GM21619 (cell line): Measurements from ENCODE around the gene KRTAP10-9.
"Not testable (repeated sequence)": the region's sequence is repeated elsewhere in the genome, so short reads cannot be mapped to it uniquely, and the experiment has no call there.

Source experiments
- ATAC-seq: cut with Tn5 transposase; IDR thresholded peaks from one replicate; pipeline ENCODE4 v1.9.1; 2021; ENCODE audit not compliant: unreplicated experiment

The KRTAP10-9 gene

GRCh38 chr21:44626673-44627143 is at the start of gene KRTAP10-9:
Gene KRTAP10-9 (plus strand): TSS chr21:44627093. CDS start chr21:44627172, 79 bp downstream.
- no peak for ATAC-seq

DNA sequence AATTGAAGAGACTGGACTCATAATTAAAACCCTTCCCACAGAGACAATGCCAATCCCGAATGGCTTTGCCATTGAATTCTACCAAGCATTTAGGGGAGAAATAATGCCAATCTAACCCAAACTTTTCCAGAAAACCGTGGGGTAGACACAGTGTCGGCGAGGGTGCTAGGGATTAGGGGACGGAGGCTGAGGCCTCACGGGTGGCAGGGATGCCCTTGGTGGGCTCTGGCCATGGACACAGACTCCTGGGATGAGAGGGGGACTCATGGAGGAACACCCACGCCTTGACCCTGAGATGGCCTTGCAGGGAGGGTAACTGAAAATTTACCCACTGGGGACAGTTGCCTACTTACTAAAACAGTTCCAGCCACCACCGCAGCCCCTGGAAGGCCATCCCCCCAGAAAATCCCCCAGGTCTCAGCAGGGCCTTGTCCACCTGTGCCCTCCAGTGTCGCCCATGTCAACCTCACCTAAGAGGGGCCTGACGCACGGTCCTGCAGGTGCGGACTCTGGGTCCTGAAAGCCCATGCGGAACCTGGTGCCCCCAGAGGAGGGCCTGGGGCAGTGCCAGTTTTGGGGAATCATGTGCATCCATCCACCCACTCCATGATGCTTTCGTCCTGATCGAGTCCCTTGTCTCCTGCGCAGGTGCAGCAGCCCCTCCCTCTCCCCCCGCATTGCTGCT is 48.4 kb upstream of the KRTAP10-9 start:
- no peak for ATAC-seq

- ATAC-seq = no peak
These were observed 47.6 kb upstream of the KRTAP10-9 start for GRCh38 chr21:44579056-44579832.

DNA sequence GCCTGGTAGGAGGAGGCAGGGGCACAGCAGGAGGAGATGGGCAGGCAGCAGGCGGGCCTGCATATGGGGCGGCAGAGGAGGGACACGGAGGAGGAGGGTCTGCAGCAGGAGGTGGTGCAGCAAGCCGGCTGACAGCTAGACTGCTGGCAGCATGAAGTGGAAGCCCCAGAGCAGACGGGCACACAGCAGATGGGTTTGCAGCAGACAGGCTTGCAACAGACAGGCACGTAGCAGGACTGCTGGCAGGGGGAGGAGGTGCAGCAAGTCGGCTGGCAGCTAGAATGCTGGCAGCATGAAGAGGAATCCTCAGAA is 47.1 kb upstream of the KRTAP10-9 start:
- ATAC-seq = no peak

GRCh38 chr21:44580231-44580821 is 46.6 kb upstream of the KRTAP10-9 start, which contains the start of gene KRTAP10-5:
Gene KRTAP10-5 (minus strand): TSS chr21:44580604. CDS start chr21:44580578, 26 bp downstream.
- not testable (repeated sequence) for ATAC-seq

GRCh38 chr21:44581158-44581557 is 45.7 kb upstream of the KRTAP10-9 start:
- no peak for ATAC-seq

- no peak for ATAC-seq
These were observed 44.8 kb upstream of the KRTAP10-9 start for GRCh38 chr21:44582055-44582454.

DNA sequence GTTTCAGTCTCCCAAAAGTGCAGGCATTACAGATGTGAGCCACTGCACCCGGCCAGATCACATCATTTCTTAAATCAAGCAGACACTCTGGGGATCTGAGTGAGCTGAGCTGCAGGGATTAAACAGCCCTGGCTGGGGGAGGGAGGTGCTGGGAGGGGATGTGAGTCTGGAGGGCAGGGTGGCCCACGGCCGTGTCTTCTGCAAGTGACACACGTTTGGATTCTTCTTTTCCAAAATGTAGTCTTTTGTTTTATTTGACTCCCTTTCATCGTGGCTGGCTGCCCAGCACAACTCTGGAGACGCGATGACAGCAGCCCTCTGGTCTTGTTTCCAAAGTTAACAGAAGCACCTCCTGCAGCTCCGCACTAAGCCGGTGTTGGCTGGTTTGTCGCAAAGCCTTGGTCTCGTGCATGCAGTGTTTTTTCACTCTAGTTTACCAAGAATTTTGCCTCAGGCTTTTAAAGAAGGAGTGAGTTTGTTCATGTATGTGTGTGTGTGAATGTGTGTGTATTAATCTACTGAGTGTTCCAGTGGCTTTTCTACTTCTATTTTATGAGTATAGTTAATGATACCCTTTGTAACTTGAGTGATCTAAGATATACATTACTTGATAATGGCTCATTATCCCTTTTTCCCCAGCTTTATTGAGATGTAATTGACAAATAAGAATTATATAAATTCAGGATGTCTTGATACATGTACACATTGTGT is 43.6 kb upstream of the KRTAP10-9 start:
- ATAC-seq = no peak

GRCh38 chr21:44583800-44584147 is 43.1 kb upstream of the KRTAP10-9 start:
- ATAC-seq = no peak

DNA sequence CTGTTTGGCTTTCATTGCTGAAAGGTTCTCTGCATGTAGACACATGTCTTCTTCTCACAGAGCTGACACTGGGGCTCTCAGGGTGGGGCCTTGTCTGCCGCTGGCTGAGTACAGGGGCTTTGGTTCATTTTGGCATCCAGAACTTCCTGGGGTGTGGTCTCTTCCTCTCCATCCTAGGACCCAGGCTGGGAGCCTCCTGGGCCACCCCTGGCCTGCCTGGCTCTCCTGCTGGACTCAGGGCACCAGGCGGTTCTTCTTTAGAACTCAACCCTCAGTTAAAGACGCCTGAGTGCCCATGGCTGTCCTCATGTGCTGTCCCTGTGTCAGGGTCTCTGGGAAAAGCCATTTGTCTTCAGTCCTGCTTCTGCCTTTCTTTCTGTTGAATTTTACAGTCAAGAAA is 41.0 kb upstream of the KRTAP10-9 start:
- no peak for ATAC-seq

GRCh38 chr21:44589094-44589493 is 37.8 kb upstream of the KRTAP10-9 start:
- no peak for ATAC-seq

- no peak for ATAC-seq
These were observed 37.1 kb upstream of the KRTAP10-9 start for GRCh38 chr21:44589586-44590305.

- ATAC-seq = no peak
These were observed 36.6 kb upstream of the KRTAP10-9 start for GRCh38 chr21:44590311-44590721.

DNA sequence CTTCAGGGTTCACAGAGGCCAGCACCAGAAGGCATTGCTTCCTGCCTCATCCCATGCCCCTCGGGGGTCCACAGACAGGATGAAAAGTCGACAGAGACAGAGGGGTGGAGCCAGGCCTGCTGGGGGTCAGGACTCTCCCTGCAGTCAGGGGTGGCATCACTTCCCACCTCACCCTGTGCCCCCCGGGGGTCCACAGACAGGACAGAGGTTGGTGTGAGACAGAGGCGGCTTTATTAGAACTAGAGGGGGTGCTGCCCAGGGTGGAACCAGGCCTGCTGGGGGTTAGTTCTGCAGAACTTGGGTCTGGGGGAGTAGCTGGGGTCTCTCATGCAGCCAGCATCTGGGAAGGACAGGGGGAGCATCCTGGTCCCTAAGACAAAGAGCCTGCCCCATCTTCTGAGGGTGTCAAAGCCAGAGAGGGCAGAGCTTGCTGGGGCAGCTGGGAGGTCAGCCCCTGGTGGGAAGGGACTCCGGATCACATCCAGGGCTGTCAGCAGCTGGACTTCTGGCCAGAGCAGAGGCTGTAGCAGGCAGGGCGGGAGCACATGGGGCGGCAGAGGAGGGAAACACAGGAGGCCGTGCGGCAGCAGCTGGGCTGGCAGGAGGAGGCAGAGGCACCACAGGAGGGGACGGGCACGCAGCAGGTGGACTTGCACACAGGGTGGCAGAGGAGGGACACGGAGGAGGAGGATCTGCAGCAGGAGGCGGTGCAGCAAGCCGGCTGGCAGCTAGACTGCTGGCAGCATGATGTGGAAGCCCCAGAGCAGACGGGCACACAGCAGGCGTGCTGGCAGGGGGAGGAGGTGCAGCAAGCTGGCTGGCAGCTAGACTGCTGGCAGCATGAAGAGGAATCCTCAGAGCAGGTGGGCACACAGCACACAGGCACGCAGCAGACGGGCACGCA is 35.7 kb upstream of the KRTAP10-9 start:
- ATAC-seq = not testable (repeated sequence)

DNA sequence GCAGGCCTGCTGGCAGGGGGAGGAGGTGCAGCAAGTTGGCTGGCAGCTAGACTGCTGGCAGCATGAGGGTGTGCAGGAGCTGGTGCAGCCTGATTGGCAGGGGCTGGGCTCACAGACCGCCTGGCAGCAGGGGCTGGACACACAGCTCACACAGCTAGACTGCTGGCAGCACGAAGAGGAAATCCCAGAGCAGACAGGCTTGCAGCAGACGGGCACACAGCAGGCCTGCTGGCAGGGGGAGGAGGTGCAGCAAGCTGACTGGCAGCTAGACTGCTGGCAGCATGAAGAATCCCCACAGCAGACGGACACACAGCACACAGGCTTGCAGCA is 35.1 kb upstream of the KRTAP10-9 start:
- ATAC-seq = not testable (repeated sequence)

- no peak for ATAC-seq
These were observed 34.2 kb upstream of the KRTAP10-9 start, which contains the start of gene KRTAP10-6 for GRCh38 chr21:44592446-44593311. Gene KRTAP10-6 (minus strand): TSS chr21:44592505. CDS start chr21:44592484, 21 bp downstream.

DNA sequence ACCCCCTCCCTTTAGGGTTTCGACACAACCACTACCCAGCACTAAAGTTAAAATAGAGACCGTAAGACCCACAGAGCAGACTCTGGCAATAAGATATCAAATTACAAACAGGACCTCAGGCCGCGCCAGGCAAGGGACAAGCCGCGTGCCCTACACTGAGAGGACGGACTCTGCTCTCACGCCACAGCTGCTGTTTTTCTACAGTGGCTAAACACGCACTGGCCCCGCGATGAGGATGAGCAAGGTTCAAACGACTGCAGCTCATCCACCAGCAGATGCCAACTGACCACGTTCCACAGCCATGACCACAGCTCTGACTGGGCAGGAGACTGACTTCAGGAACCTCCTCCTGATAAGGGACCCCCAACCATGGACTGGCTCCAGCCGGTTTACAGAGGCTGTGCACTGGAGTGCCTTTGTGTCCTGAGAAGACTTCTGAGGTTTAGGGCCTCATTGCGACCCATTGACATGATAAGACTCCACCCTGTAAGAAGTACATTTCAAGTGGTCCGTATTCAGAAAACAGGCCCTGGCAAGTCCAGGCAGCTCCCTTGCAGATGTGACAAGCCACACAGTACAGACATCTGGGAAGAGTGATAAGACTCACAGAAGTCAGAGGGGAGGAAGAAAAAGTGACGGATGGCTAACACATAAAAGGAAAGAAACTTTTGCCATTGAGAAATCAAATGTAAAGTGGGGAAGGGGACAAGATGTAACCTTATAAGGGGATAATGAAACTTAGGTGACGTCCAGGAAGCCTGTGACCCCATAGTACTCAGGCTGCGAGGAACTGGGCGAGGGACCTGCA is 33.1 kb upstream of the KRTAP10-9 start:
- no peak for ATAC-seq

DNA sequence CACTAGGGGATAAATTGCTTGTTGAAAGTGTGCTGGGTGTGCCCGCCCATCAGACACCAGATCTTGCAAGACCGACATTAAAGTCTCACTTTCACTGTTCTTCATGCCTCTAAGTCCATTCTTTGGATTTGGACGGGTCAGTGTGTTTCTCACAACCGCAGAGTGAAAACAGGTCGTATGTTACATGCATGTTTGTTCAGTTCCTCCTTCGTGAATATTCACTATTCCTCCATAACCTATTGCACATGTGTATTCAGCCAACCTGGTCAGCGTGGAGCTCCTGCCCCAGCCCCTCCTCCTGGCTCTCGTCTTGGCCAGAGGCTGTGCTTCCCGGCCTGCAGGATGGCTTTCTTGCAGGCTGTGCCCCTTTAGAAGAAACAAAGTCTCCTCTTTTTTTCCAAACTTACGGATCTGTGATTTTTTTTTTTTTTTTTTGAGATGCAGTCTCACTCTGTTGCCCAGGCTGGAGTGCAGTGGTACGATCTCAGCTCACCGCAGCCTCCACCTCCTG is 32.4 kb upstream of the KRTAP10-9 start:
- no peak for ATAC-seq
